ENCODE results near the gene ADD3. TPM values are rescaled to one million over a fixed set of nuclear protein-coding genes. Genes with fewer than 3 reads are reported as not detected.

ADD3 gene
- total RNA-seq, 2 donors from 2014 or later, result 37.9 to 40.5 TPM

GRCh38 chr10:110179220-110179619 lies 171.4 kb downstream of the ADD3 start:
- DNase-seq, result no peak

DNA sequence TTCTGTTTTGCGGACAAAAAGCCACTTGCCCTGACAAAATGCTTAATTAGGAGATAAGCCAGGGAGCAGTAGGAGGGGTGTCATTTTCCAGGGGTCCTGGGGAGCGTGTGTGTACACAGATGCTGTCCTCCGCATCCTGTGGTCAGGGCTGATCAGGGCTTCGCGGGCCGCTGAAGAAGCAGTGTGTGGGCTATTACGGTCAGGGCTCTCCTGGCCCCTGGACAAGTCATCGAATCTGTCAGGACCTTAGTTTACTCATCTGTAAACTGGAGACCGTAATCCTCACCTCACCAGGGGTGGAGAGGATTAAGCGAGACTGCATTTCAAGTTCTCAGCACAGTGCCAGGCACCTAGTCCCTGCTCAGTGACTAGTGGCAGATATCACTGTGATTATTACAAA lies 173.7 kb downstream of the ADD3 start:
- Histone ChIP-seq H3K4me3 (no peak overlapping the region), H3K9me3 (no peaks in the 10 kb centered on the region), H3K36me3 (replicated peaks in 1 of 2; ENCODE audit: insufficient read depth in 1 of 2, low read depth in 2 of 2) (no peaks in the 10 kb centered on the region), H3K27me3 (no peaks in the 10 kb centered on the region), H3K27ac (no peak overlapping the region), H3K4me1 (no peaks in the 10 kb centered on the region)
- 85 to 88% methylated on average over 10 of the region's 10 CpGs for WGBS, 2 donors
- TF ChIP-seq POLR2A (IDR thresholded peaks at IDR 0.05), result no peak
- TF ChIP-seq, protein P1, sequence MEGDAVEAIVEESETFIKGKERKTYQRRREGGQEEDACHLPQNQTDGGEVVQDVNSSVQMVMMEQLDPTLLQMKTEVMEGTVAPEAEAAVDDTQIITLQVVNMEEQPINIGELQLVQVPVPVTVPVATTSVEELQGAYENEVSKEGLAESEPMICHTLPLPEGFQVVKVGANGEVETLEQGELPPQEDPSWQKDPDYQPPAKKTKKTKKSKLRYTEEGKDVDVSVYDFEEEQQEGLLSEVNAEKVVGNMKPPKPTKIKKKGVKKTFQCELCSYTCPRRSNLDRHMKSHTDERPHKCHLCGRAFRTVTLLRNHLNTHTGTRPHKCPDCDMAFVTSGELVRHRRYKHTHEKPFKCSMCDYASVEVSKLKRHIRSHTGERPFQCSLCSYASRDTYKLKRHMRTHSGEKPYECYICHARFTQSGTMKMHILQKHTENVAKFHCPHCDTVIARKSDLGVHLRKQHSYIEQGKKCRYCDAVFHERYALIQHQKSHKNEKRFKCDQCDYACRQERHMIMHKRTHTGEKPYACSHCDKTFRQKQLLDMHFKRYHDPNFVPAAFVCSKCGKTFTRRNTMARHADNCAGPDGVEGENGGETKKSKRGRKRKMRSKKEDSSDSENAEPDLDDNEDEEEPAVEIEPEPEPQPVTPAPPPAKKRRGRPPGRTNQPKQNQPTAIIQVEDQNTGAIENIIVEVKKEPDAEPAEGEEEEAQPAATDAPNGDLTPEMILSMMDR (IDR thresholded peaks at IDR 0.05), result no peak
- ATAC-seq (no peak), DNase-seq (no peak)
- intact Hi-C loops (cut with DNase I), result no loop called here

More at GRCh38 chr10:110179220-110179619, 171.4 kb downstream of the ADD3 start:
- Histone ChIP-seq H3K27ac (no peak overlapping the region), H3K9me3 (no peaks in the 10 kb centered on the region), H3K4me1 (no peaks in the 10 kb centered on the region), H3K27me3 (no peaks in the 10 kb centered on the region), H3K36me3 (replicated peaks in 1 of 2; ENCODE audit: insufficient read depth in 1 of 2, low read depth in 2 of 2) (no peaks in the 10 kb centered on the region), H3K4me3 (no peak overlapping the region)
- no peak for ATAC-seq
- TF ChIP-seq POLR2A (IDR thresholded peaks at IDR 0.05), result no peak
- TF ChIP-seq, protein P1 (IDR thresholded peaks at IDR 0.05), result no peak
- WGBS, 2 donors, result 86 to 89% methylated on average over 7 of the region's 7 CpGs
- intact Hi-C loops (cut with DNase I), result no loop called here

DNA sequence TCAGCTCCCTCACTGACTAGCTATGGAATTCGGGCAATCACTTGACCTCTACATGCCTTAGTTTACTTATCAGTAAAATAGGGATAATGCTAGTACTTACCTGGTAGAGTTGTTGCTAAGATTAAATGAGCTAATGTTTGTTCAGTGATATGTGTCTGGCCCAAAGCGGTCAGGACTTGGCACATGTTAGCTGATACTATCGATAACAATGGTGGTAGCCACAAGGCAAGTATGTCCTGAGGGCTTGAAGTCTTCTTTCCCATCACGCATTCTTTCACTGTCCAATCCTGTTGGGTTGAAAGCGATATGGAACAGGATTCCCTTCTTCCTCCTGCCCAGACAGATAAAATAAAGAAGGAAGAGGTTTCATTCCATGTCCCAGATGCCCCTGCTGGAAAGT lies 174.1 kb downstream of the ADD3 start:
- Histone ChIP-seq H3K4me3 (no peak overlapping the region), H3K36me3 (replicated peaks in 1 of 2; ENCODE audit: insufficient read depth in 1 of 2, low read depth in 2 of 2) (no peaks in the 10 kb centered on the region), H3K4me1 (no peaks in the 10 kb centered on the region), H3K27ac (no peak overlapping the region), H3K27me3 (no peaks in the 10 kb centered on the region), H3K9me3 (no peaks in the 10 kb centered on the region)
- TF ChIP-seq, protein P1 (IDR thresholded peaks at IDR 0.05), result no peak
- TF ChIP-seq POLR2A (IDR thresholded peaks at IDR 0.05), result no peak
- intact Hi-C loops (cut with DNase I), result no loop called here
- 58 to 61% methylated on average over 5 of the region's 5 CpGs for WGBS, 2 donors
- ATAC-seq, result no peak
- DNase-seq, result no peak

DNA sequence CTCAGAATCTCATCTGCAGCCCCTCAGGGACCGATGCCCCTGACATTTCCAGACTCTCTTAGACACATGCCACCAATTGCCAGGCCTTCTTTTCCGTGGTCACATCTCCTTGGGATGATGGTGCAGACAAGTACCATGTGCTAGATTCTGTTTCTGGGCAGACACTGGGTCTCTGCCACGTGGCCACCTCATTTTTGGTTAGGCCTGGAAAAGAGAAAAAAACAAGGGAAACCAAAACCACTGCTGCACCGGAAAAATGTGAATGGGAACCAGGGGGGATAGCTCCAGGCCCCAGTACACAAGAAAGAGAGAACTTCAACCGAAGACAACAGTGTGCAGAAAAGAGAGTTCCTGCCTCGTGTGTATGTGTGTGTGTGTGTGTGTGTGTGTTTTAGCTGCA lies 176.6 kb downstream of the ADD3 start:
- H3K9me3 ChIP-seq, result no peaks in the 10 kb centered on the region
- DNase-seq (no peak), ATAC-seq (no peak)
- WGBS, 2 donors, result 67 to 68% methylated on average over 6 of the region's 6 CpGs
- intact Hi-C loops (cut with DNase I), result no loop called here
- no peak overlapping the region for H3K27ac ChIP-seq
- H3K4me1 ChIP-seq, result no peaks in the 10 kb centered on the region
- no peaks in the 10 kb centered on the region for H3K36me3 ChIP-seq (replicated peaks in 1 of 2; ENCODE audit: insufficient read depth in 1 of 2, low read depth in 2 of 2)
- no peak overlapping the region for H3K4me3 ChIP-seq
- no peaks in the 10 kb centered on the region for H3K27me3 ChIP-seq
- TF ChIP-seq, protein P1 (IDR thresholded peaks at IDR 0.05), result no peak
- TF ChIP-seq POLR2A (IDR thresholded peaks at IDR 0.05), result no peak

Small RNA genes within 50 kb of the gene (small RNA-seq; reads per million reads assigned to genes)
- gene SNRPGP12, result not detected

Other genes with a start within 250 kb of the ADD3 start
- 100 to 1,000 TPM in 1 of 2 donors, 10 to 100 TPM in 1; 77.6 to 104 TPM for gene XPNPEP1, start 84.5 kb upstream of the ADD3 start, total RNA-seq
- gene MXI1, start 199.6 kb downstream of the ADD3 start, total RNA-seq, result 10 to 100 TPM; 14.8 to 24.1 TPM

All from body of pancreas (tissue), 4 donors.